ENCODE measurements around the gene MED27. TPM values are rescaled to one million over a fixed set of nuclear protein-coding genes. Genes with fewer than 3 reads are reported as not detected.

Gene MED27
- total RNA-seq, 2 donors from 2014 or later: 28.3 to 31.8 TPM

GRCh38 chr9:132035679-132036078 is 44.0 kb downstream of the MED27 start:
- Mint-ChIP-seq H3K27ac (no peak overlapping the region), H3K36me3 (peaks cover 0 to 2% of the 10 kb centered on the region in 2 donors), H3K9me3 (no peaks in the 10 kb centered on the region)
- DNase-seq (ENCODE audit: low spot score in 2 of 2) (no peak), ATAC-seq (no peak)

GRCh38 chr9:132032238-132032950 is 47.3 kb downstream of the MED27 start:
- Mint-ChIP-seq H3K9me3 (no peaks in the 10 kb centered on the region), H3K27ac (no peak overlapping the region), H3K36me3 (no peaks in the 10 kb centered on the region)
- DNase-seq (ENCODE audit: low spot score in 2 of 2) (no peak), ATAC-seq (peak in 1 of 2 donors; percentile 35)

DNA sequence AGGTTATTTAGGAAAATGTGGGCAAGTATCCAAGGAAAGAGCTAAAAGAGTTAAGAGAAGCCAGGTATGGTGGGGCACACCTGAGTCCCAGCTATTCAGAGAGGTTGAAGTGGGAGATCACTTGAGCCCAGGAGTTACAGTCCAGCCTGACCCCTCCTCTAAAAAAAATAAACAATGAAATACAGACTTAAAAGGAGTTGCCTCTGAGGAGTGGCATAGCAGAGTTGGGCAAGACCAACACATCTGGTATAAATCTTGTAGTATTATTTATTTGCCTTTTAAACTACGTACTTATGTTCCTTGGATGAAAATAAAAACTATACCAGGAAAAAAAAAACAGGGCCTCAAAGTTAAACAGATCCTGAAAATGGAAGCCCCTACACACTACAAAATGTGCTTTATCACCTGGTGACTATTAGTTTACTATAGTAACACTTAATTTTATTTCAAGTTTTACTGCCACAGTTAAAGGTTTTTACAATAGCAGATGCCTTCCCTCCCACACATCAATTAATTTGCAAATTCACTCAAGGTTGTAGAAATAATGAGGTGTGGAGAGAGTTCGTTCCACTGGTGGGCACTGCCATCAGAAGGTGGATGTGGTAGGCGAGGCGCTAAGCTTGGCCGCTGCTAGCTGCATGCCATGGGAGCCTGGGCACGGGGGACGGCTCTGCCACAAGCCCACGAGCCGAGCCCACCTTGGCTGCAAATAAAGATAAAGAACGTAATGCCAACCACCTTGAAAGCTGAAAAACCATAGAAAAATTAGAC is 48.0 kb downstream of the MED27 start:
- H3K27ac Mint-ChIP-seq: no peak overlapping the region

GRCh38 chr9:132030626-132031325 is 48.9 kb downstream of the MED27 start:
- H3K36me3 Mint-ChIP-seq: no peaks in the 10 kb centered on the region
- no peak overlapping the region for H3K27ac Mint-ChIP-seq
- no peaks in the 10 kb centered on the region for H3K9me3 Mint-ChIP-seq
- ATAC-seq (peak in 1 of 2 donors; percentile 62), DNase-seq (ENCODE audit: low spot score in 2 of 2) (no peak)

More for the DNA sequence above, 48.0 kb downstream of the MED27 start:
- DNase-seq (ENCODE audit: low spot score in 2 of 2) (no peak), ATAC-seq (no peak)
- Mint-ChIP-seq H3K36me3 (no peaks in the 10 kb centered on the region), H3K9me3 (no peaks in the 10 kb centered on the region)

GRCh38 chr9:132027752-132028663 is 51.7 kb downstream of the MED27 start:
- H3K9me3 Mint-ChIP-seq: no peaks in the 10 kb centered on the region
- ATAC-seq: no peak
- H3K36me3 Mint-ChIP-seq: no peaks in the 10 kb centered on the region
- no peak for DNase-seq (ENCODE audit: low spot score in 2 of 2)
- H3K27ac Mint-ChIP-seq: peak overlapping the region in 1 of 2 donors; percentile 53

- DNase-seq (ENCODE audit: low spot score in 2 of 2) (no peak), ATAC-seq (no peak)
- Mint-ChIP-seq H3K9me3 (no peaks in the 10 kb centered on the region), H3K36me3 (no peaks in the 10 kb centered on the region), H3K27ac (peak overlapping the region in 1 of 2 donors; percentile 53)
Observed at GRCh38 chr9:132026932-132027585, 52.6 kb downstream of the MED27 start.

GRCh38 chr9:132025766-132026165 is 53.9 kb downstream of the MED27 start:
- H3K9me3 Mint-ChIP-seq: no peaks in the 10 kb centered on the region
- no peak overlapping the region for H3K27ac Mint-ChIP-seq
- ATAC-seq: no peak
- DNase-seq (ENCODE audit: low spot score in 2 of 2): no peak
- no peaks in the 10 kb centered on the region for H3K36me3 Mint-ChIP-seq

GRCh38 chr9:132024589-132024988 is 55.1 kb downstream of the MED27 start:
- Mint-ChIP-seq H3K27ac (no peak overlapping the region), H3K36me3 (no peaks in the 10 kb centered on the region), H3K9me3 (no peaks in the 10 kb centered on the region)
- ATAC-seq (no peak), DNase-seq (ENCODE audit: low spot score in 2 of 2) (no peak)

DNA sequence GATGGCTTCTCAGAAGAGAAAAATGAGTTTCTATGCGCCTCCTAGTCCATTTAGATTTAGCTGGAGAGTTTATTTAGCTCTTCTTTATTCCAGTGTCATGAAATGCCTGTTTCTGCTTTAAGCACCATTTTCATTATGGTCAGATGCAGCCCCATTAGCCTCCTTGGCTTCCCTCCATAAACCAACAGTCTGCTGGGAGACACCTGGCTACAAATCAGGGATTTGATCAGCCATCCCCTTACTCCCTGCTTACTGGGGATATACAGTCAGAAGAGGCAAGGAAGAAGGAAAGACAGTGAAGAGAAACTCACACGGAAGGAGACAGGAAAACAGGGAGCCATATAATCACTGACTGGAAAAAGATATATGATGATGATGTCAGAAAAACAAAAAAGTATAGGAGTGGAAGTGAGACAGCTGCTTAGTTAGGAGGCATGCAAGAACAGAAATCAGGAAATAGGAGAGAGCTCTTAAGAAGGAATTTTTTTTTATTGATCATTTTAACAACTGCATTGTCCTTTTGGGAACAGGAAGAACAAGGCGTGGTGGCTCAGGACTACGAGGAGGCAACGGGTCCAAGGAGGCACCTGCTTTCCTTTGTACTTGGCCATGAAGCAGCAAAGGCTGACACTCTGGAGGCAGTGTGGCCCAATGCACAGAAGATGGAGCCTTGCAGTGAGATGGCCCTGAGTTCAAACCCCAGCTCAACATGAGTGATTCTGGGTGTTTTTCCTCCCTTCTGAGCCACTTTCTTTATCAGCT is 56.1 kb downstream of the MED27 start:
- DNase-seq (ENCODE audit: low spot score in 2 of 2) (no peak), ATAC-seq (no peak)
- Mint-ChIP-seq H3K36me3 (no peaks in the 10 kb centered on the region), H3K27ac (no peak overlapping the region), H3K9me3 (no peaks in the 10 kb centered on the region)

DNA sequence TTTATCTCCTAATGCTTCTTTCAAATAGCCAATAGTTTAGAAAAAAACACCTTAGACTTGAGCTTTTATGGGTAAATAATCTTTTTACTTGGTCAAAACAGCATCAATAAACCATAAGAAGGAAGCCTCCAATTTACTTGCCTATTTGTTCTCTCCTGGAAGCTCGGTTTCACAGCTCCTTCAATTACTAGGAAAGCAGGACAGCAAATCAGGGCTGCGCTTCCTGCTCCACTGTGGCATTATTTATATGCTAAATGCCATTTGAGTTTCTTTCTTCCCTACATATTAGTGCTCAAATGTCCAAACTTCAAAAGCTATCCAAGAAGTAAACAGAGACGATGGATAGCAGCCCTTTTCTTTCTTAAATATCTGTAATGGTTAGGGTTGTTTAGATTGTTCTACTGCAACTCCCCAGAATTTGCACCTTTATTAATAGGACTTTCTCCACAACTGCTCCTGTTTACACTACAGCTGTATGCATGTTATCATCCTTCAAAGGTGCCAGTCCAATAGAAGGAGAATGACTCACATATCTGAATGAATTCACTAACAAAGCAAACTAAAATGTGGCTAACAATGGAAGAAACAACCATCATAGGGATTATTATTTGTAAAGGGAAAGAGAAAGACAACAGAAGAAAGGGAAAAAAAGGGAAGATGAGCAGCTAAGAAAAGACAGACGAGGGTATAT is 58.7 kb downstream of the MED27 start:
- H3K27ac Mint-ChIP-seq: no peak overlapping the region

DNA sequence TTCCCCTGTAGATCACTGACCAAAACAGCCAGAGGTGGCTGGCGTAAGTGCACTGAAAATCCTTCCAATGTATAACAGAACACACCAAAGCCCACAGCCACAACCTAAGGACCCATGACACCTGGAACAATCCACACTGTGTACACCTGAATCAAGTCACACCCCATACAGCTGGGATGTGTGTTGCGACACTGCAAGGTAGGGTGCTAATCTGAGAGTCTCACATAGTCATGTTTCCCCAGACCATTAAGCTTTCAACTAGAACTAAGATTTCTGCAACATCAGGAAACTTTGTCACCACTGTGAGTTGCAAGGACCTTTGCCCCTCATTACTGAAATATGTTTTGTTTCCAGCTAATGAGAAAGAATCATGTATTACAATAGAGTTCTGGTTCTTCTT is 59.4 kb downstream of the MED27 start:
- ATAC-seq (no peak), DNase-seq (ENCODE audit: low spot score in 2 of 2) (no peak)
- no peak overlapping the region for H3K27ac Mint-ChIP-seq
- no peaks in the 10 kb centered on the region for H3K36me3 Mint-ChIP-seq
- no peaks in the 10 kb centered on the region for H3K9me3 Mint-ChIP-seq

More for the DNA sequence above, 58.7 kb downstream of the MED27 start:
- no peaks in the 10 kb centered on the region for H3K9me3 Mint-ChIP-seq
- DNase-seq (ENCODE audit: low spot score in 2 of 2) (no peak), ATAC-seq (no peak)
- no peaks in the 10 kb centered on the region for H3K36me3 Mint-ChIP-seq

DNA sequence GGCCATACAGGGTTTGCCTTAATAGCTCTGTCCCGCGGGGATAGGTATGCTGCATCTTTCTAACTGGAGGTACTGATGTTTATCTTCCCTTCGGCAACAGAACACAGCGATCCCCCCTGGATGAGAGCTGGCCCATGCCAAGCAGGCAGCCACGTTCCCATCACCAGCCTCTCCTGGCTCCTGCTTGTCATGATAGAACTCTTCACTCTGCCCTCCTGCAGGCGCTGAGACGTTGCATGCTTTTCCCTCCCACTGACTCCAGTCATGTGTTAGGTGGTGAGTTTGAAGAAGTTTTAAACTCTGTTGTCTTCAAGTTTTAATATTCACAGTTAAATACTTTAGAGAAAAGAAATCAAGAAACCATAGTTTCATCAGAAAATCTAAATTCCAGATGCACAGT is 60.0 kb downstream of the MED27 start:
- no peak for DNase-seq (ENCODE audit: low spot score in 2 of 2)
- Mint-ChIP-seq H3K9me3 (no peaks in the 10 kb centered on the region), H3K36me3 (no peaks in the 10 kb centered on the region), H3K27ac (no peak overlapping the region)
- ATAC-seq: no peak

- no peak overlapping the region for H3K27ac Mint-ChIP-seq
- no peak for DNase-seq (ENCODE audit: low spot score in 2 of 2)
- no peak for ATAC-seq
- no peaks in the 10 kb centered on the region for H3K36me3 Mint-ChIP-seq
- H3K9me3 Mint-ChIP-seq: no peaks in the 10 kb centered on the region
Observed at GRCh38 chr9:132018957-132019405, 60.7 kb downstream of the MED27 start.

GRCh38 chr9:132016456-132016855 is 63.2 kb downstream of the MED27 start:
- DNase-seq (ENCODE audit: low spot score in 2 of 2) (no peak), ATAC-seq (no peak)
- Mint-ChIP-seq H3K36me3 (peaks cover 0 to 9% of the 10 kb centered on the region in 2 donors), H3K9me3 (no peaks in the 10 kb centered on the region), H3K27ac (no peak overlapping the region)

GRCh38 chr9:132015866-132016265 is 63.8 kb downstream of the MED27 start:
- ATAC-seq (no peak), DNase-seq (ENCODE audit: low spot score in 2 of 2) (no peak)
- H3K36me3 Mint-ChIP-seq: peaks cover 0 to 12% of the 10 kb centered on the region in 2 donors
- no peaks in the 10 kb centered on the region for H3K9me3 Mint-ChIP-seq
- H3K27ac Mint-ChIP-seq: no peak overlapping the region

All from activated naive CD4-positive, alpha-beta T cell treated with anti-CD3 and anti-CD28 coated beads, Interleukin-2, amount 50 U/mL, for 72 hours (primary cell).